T1000 (cell line): ENCODE data around the gene USP48.

Experiments
- DNase-seq: peaks from one replicate; lab custom pipeline; 2025; ENCODE audit warnings: mixed read lengths; lab: John Stamatoyannopoulos, UW

Gene USP48

GRCh38 chr1:21668232-21668950, 114.6 kb downstream of the USP48 start:
- no peak for DNase-seq

GRCh38 chr1:21667348-21668231, 115.4 kb downstream of the USP48 start:
- DNase-seq = no peak

- no peak for DNase-seq
Measured at GRCh38 chr1:21666576-21667320, 116.2 kb downstream of the USP48 start.

DNA sequence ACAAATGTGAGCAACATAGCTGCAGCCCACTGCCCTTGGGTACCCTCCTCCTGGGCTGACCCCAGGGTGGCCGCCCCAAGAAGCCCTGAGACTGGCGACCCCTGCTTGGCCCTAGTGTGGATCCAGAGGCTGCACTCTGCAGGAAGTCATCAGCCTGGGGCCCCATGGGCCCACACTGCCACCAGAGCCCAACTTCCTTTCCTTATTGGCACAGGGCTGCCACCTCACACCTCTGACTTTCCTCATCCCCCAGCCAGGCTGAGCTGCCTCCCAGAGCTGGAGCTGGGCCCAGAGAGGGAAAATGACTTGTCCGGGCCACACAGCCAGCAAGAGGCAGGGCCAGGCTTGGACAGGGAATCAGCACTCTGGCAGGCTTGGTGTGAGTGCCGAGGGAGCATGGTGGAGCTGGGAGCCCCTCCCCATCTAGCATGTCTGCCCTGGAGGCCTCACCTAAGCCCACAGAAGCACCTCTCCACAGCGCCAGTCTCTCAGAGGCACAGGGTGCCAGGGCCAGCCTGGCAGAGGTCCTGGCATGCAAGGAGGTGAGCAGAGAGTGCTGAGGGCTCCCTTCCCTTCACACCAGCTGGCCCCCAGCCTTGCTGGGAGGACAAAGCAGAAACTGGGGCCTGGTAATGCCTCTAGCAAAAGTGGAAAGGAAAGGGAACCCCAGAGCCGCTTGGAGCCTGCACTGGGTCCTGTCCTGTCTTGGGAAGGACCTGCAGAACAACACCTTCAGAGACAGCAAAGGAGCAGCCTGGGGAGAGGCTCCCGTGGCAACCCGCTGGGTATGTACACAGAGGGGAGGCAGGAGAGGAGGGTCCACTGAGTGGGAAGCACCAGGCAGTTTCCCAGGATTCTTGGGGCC, 117.0 kb downstream of the USP48 start:
- no peak for DNase-seq

DNA sequence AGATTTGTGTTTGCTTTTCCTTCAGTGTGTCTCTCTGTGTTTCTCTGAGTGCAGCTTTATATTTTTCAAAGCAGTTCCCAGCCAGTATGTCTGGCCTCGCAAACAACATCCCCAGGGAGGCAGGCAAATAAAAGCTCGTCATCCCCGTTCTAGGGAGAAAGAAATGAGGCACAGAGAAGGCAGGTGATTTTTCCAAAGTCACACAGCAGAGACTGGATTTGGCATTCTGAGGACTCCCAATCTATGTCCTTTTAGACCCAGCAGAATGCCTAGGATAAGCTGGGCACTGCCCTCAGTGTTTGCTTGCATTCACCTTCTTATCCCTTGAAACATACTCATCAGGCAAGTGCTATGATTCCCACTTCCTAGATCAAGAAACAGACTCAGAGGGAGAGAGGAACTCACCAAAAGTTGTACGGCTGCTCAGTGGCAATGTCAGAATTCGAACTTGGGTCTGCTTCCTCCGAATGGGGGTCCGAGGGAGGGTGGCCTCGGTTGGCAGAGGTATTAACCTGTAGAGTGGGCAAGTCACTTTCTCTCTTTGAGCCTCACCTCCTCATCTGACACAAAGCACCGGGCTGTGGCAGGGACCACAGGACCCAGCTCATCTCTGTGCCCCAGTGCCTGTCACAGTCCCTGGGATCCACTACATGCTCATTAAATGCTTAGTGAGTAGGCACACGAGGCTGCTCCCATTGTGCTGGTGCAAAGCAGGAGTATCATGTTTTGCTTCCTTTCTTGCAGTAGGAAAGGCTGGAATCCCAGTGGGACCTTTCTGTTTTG, 118.0 kb downstream of the USP48 start:
- no peak for DNase-seq

DNA sequence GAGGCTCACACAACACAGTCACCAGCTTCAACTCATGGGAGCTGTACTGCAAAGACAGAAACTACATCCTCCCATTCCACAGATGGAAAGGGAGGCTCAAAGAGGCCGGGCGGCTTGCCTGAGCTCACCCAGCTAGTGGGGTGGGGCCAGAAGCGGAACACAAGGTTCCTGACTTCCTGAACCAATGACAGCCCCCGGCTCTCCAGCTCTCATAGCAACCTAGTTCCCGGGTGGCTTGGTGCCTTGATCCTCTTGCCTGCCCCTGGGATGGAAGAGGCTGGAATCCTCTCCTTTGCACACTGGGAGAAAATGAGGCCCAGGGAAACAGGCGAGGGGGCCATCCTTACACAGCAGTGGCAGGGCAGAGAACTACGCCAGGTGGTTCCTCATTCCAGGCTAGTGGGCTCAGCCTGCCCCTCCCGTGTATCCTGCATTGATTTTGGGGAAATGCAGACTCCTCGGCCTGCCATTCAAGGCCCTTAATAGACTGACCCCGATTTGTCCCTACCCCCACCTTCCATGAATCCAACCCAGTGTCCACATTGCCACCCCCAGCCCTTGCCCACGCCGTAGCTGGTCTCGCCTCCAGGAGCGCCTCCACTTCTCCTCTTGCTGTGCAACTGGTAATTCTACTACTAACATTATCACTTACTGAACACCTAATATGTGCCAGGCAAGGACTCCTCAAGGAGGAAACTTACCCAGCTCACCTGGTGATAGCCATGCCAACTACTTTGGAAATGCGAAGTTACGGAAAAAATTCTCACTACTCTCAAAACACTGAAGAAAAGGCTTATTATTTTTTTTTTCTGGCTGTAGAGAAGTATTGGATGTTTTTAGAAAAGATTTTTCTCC, 118.8 kb downstream of the USP48 start:
- DNase-seq = no peak

- DNase-seq = no peak
Measured at GRCh38 chr1:21663248-21663950, 119.5 kb downstream of the USP48 start.

DNA sequence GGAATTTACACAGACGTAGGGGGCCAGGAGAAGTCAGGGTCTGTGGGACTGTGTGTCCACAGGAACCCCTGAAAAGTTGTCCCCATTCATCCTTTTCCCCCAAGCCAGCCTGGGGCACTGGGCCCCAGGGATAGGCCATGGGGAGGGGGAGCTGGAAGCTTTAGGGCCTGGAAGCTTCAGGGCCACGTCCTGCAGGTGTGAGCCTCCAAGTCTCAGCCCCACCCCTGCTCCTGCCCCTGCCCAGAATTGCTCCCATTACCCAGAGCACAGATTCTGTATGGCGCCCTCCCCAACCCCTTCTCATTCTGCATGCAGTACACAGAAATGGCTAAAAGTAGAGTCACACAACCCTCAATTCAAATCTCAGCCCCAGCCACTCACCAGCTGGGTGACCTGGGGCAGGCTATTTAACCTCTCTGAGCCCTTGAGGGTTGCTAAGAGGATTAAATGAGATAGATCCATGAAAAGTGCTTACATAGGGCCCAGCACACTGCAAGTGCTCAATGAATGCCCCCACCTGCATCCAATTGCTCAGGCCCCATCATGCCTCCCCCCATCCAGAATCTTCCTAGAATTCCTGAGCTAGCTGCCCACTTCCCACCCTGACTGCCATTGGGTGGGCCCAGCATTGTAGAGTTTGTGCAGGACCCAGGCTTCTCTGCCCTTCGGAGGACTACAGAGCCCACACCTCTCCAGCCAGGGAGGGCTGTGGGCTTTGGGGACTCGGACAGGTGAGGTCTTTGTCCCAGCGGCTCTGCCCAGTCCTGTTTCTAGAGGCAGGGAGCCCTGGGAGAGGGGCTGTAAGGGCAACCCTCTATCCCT, 120.3 kb downstream of the USP48 start:
- DNase-seq = no peak

DNA sequence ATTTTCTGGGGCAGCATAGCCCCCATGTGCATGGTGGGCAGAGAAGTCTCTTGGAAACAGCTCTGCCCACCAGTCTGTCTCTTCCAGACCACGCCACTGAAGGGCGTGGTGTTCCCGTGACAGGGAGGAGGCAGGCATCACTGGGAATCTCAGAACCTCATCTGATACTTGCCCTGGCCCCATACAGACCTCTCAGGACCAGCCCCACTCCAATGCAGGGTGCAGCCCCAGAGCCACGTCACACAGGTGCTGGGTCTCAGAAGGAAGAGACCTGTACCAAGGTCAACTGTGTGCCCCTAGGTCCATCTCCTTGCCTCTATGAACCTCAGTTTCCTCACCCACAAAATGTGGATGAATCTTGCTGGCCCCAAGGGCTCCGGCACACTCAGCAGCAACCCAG, 121.1 kb downstream of the USP48 start:
- DNase-seq = no peak

GRCh38 chr1:21659924-21660326, 123.0 kb downstream of the USP48 start:
- DNase-seq = no peak

- peak; percentile 81 for DNase-seq
Measured at GRCh38 chr1:21659099-21659923, 123.6 kb downstream of the USP48 start.

GRCh38 chr1:21657456-21658190, 125.3 kb downstream of the USP48 start:
- no peak for DNase-seq

DNA sequence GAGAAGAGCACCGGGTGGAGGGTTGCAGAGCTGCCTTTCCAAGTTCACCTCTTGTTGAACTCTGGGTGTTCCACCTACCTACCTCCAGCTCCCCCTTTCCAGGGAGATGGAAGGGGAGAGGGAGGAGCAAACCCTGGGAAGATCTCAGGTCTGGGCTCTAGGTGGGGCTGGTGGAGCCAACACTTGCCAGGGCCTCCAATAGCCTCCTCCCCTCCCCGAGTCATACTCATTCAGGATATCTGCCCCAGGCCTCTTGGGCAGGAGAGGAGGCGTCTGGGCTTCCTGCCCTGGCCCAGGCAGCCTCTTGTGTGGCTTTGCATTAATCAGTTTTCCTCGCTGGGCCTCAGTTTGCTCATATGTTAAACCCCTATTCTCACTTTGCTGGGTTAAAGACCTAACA, 127.2 kb downstream of the USP48 start:
- DNase-seq = no peak

DNA sequence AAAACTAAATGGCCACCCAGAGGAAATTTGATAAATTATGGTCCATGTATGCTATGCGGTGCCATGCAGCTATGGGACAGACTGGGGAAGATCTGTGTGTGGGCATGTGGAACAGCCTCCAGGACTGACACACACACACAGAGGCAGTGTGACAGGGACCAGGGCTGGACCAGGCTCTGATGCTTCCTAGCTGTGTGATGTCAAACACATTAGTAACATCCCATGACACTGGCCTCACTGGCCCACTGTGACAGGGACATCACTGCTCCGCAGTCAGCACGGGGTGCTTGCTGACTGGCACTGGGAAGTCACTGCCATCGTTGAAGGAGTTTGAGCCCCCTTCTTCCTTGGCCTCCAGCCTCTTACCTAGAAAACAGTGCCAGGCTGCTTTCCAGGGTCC, 127.7 kb downstream of the USP48 start:
- no peak for DNase-seq

GRCh38 chr1:21654209-21654608, 128.7 kb downstream of the USP48 start:
- no peak for DNase-seq

DNA sequence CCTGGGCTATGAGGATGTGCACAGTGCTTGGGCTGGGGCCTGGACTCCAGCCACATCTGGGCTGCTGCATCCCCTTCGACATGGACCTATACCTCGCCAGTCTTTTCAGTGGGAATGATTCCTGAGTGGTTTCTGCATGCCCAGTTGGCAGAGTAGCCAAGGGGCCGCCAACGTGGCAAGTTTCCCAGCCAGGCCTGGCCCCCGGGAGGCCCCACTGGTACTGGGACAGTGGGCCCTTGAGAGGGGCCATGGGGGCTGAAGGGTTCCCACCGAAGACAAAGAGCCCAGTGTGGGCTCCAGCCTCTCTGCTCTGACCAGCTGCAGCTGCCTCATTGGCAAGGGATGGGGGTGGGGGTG, 129.2 kb downstream of the USP48 start:
- no peak for DNase-seq
